Superior temporal gyrus (tissue), 1 donor: ENCODE data around the gene P2RX6.
"Not testable (repeated sequence)": the region's sequence is repeated elsewhere in the genome, so short reads cannot be mapped to it uniquely, and the experiment has no call there.

ENCODE experiments used
- DNase-seq: peaks from one replicate; pipeline ENCODE4 v3.0.0-alpha.2; 2016; ENCODE audit errors: extremely low spot score

The P2RX6 gene

GRCh38 chr22:21052715-21053459 lies 37.9 kb downstream of the P2RX6 start:
- no peak for DNase-seq

- DNase-seq: no peak
Measured at GRCh38 chr22:21054046-21054713, 39.2 kb downstream of the P2RX6 start.

- DNase-seq: no peak
Measured at GRCh38 chr22:21054714-21055563, 40.0 kb downstream of the P2RX6 start.

GRCh38 chr22:21055564-21055834 lies 40.5 kb downstream of the P2RX6 start:
- no peak for DNase-seq

- no peak for DNase-seq
Measured at GRCh38 chr22:21055880-21056319, 40.9 kb downstream of the P2RX6 start.

GRCh38 chr22:21060363-21060762 lies 45.4 kb downstream of the P2RX6 start:
- not testable (repeated sequence) for DNase-seq

GRCh38 chr22:21061660-21062321 lies 46.8 kb downstream of the P2RX6 start:
- DNase-seq: not testable (repeated sequence)

- not testable (repeated sequence) for DNase-seq
Measured at GRCh38 chr22:21064425-21064824, 49.5 kb downstream of the P2RX6 start.

GRCh38 chr22:21064917-21065864 lies 50.2 kb downstream of the P2RX6 start:
- DNase-seq: no peak

- DNase-seq: no peak
Measured at GRCh38 chr22:21067075-21067900, 52.3 kb downstream of the P2RX6 start.

- DNase-seq: no peak
Measured at GRCh38 chr22:21067901-21068680, 53.1 kb downstream of the P2RX6 start.

- no peak for DNase-seq
Measured at GRCh38 chr22:21068681-21069276, 53.8 kb downstream of the P2RX6 start.

- no peak for DNase-seq
Measured at GRCh38 chr22:21069375-21069774, 54.4 kb downstream of the P2RX6 start.

GRCh38 chr22:21070690-21071615 lies 56.0 kb downstream of the P2RX6 start:
- DNase-seq: no peak

GRCh38 chr22:21071796-21072195 lies 56.8 kb downstream of the P2RX6 start:
- DNase-seq: not testable (repeated sequence)

GRCh38 chr22:21073023-21073422 lies 58.1 kb downstream of the P2RX6 start:
- DNase-seq: no peak

- DNase-seq: no peak
Measured at GRCh38 chr22:21073482-21073881, 58.5 kb downstream of the P2RX6 start.
